BLaER1 treated with 17β-estradiol and CSF1 and Interleukin-3, amounts not matched to agents 10 nM and 100 nM (cell line): ENCODE results near the gene ST6GAL1.

Experiments
- H3K27ac ChIP-seq, 11 experiments: shearing (Covaris generic); formaldehyde crosslinking; 2 replicates each; pipeline ENCODE4 v1.8.1; 2022
- H3K27me3 ChIP-seq, 11 experiments: shearing (Covaris generic); formaldehyde crosslinking; 2 replicates each; pipeline ENCODE4 v1.8.1; 2022
- H3K36me3 ChIP-seq, 11 experiments: shearing (Covaris generic); formaldehyde crosslinking; 2 replicates each; pipeline ENCODE4 v1.8.1; 2022
- H3K4me1 ChIP-seq, 10 experiments: shearing (Covaris generic); formaldehyde crosslinking; 2 replicates each; pipeline ENCODE4 v1.8.1; 2022
- H3K4me2 ChIP-seq, 11 experiments: shearing (Covaris generic); formaldehyde crosslinking; 2 replicates each; pipeline ENCODE4 v1.8.1; 2022
- H3K4me3 ChIP-seq, 10 experiments: shearing (Covaris generic); formaldehyde crosslinking; 2 replicates each; pipeline ENCODE4 v1.8.1; 2022
- H3K9ac ChIP-seq, 11 experiments: shearing (Covaris generic); formaldehyde crosslinking; 2 replicates each; pipeline ENCODE4 v1.8.1; 2022
- H3K9me3 ChIP-seq, 11 experiments: shearing (Covaris generic); formaldehyde crosslinking; replicated peaks in 1 of 11; 2 replicates each; pipeline ENCODE4 v1.8.1; 2022
- H4K20me1 ChIP-seq, 11 experiments: shearing (Covaris generic); formaldehyde crosslinking; 2 replicates each; pipeline ENCODE4 v1.8.1; 2022
- Cebpa-rat ChIP-seq, 11 experiments: shearing (Covaris generic); IDR thresholded peaks; 2 replicates each; pipeline ENCODE4 v1.8.1; 2022

Gene ST6GAL1

GRCh38 chr3:186974824-186975313 lies 44.5 kb downstream of the ST6GAL1 start:
- TF ChIP-seq Cebpa-rat (IDR thresholded peaks at IDR 0.05): no peak
- Histone ChIP-seq H3K9me3 (no peaks in the 10 kb centered on the region), H3K9ac (no peak overlapping the region; a peak in 1 of 22 replicates), H3K4me1 (peaks cover 65 to 83% (median 76%) of the 10 kb centered on the region in 10 experiments), H3K27me3 (no peaks in the 10 kb centered on the region), H3K36me3 (peaks cover 61 to 87% (median 70%) of the 10 kb centered on the region in 11 experiments), H3K27ac (0 out of 22 replicates have a peak overlapping the region, but pooled peaks of 1 of the 11 experiments have one; percentile 59), H3K4me2 (peak overlapping the region; percentile 73 to 91 (median 86)), H3K4me3 (no peak overlapping the region), H4K20me1 (peaks cover 0 to 96% (median 33%) of the 10 kb centered on the region in 11 experiments; a peak in 13 of 22 replicates)

GRCh38 chr3:186975726-186976125 lies 45.4 kb downstream of the ST6GAL1 start:
- peak overlapping the region; percentile 73 to 91 (median 86) for H3K4me2 ChIP-seq
- peak overlapping the region in 4 of 11 experiments; percentile 16 to 65 (median 56); a peak in 5 of 22 replicates for H3K9ac ChIP-seq

GRCh38 chr3:186976837-186977750 lies 46.8 kb downstream of the ST6GAL1 start:
- H3K9ac ChIP-seq: peak overlapping the region; percentile 36 to 82 (median 65)

More at GRCh38 chr3:186975726-186976125, 45.4 kb downstream of the ST6GAL1 start:
- Histone ChIP-seq H4K20me1 (peaks cover 0 to 92% (median 33%) of the 10 kb centered on the region in 11 experiments; a peak in 13 of 22 replicates), H3K27me3 (no peaks in the 10 kb centered on the region), H3K4me3 (no peak overlapping the region), H3K9me3 (no peaks in the 10 kb centered on the region), H3K36me3 (peaks cover 61 to 87% (median 77%) of the 10 kb centered on the region in 11 experiments), H3K4me1 (peaks cover 64 to 78% (median 71%) of the 10 kb centered on the region in 10 experiments), H3K27ac (peak overlapping the region in 9 of 11 experiments; percentile 3 to 90 (median 59); a peak in 14 of 22 replicates)
- TF ChIP-seq Cebpa-rat (IDR thresholded peaks at IDR 0.05): no peak

GRCh38 chr3:186978712-186979111 lies 48.4 kb downstream of the ST6GAL1 start:
- Histone ChIP-seq H3K36me3 (peaks cover 61 to 87% (median 79%) of the 10 kb centered on the region in 11 experiments), H3K27me3 (no peaks in the 10 kb centered on the region), H3K4me1 (peaks cover 42 to 52% (median 48%) of the 10 kb centered on the region in 10 experiments), H3K9ac (no peak overlapping the region), H3K4me3 (no peak overlapping the region), H3K4me2 (0 out of 22 replicates have a peak overlapping the region, but pooled peaks of 2 of the 11 experiments have one; percentile 87 to 89), H3K9me3 (peaks cover 0 to 23% (median 6%) of the 10 kb centered on the region in 11 experiments; a peak in 9 of 22 replicates), H3K27ac (no peak overlapping the region), H4K20me1 (peaks cover 0 to 72% (median 26%) of the 10 kb centered on the region in 11 experiments; a peak in 13 of 22 replicates)
- no peak for TF ChIP-seq Cebpa-rat (IDR thresholded peaks at IDR 0.05)

More at GRCh38 chr3:186976837-186977750, 46.8 kb downstream of the ST6GAL1 start:
- peak overlapping the region in 7 of 10 experiments; percentile 1 to 21 (median 14); a peak in 5 of 20 replicates for H3K4me3 ChIP-seq
- no peaks in the 10 kb centered on the region for H3K27me3 ChIP-seq
- peaks cover 54 to 67% (median 64%) of the 10 kb centered on the region in 10 experiments for H3K4me1 ChIP-seq
- peak overlapping the region; percentile 73 to 91 (median 86) for H3K4me2 ChIP-seq
- H4K20me1 ChIP-seq: peaks cover 0 to 88% (median 33%) of the 10 kb centered on the region in 11 experiments; a peak in 13 of 22 replicates
- TF ChIP-seq Cebpa-rat (IDR thresholded peaks at IDR 0.05): no peak
- peaks cover 0 to 8% (median 0%) of the 10 kb centered on the region in 11 experiments; a peak in 2 of 22 replicates for H3K9me3 ChIP-seq
- H3K27ac ChIP-seq: peak overlapping the region; percentile 44 to 90 (median 71)
- peaks cover 61 to 87% (median 78%) of the 10 kb centered on the region in 11 experiments for H3K36me3 ChIP-seq

GRCh38 chr3:186979852-186980251 lies 49.5 kb downstream of the ST6GAL1 start:
- Histone ChIP-seq H4K20me1 (peaks cover 0 to 61% (median 22%) of the 10 kb centered on the region in 11 experiments; a peak in 12 of 22 replicates), H3K4me2 (no peak overlapping the region), H3K36me3 (peaks cover 65 to 82% (median 77%) of the 10 kb centered on the region in 11 experiments)

GRCh38 chr3:186980989-186981388 lies 50.7 kb downstream of the ST6GAL1 start:
- peaks cover 58 to 77% (median 69%) of the 10 kb centered on the region in 11 experiments for H3K36me3 ChIP-seq
- H3K9ac ChIP-seq: no peak overlapping the region
- H3K4me2 ChIP-seq: no peak overlapping the region
- H3K4me3 ChIP-seq: no peak overlapping the region
- no peak overlapping the region for H3K27ac ChIP-seq
- TF ChIP-seq Cebpa-rat (IDR thresholded peaks at IDR 0.05): no peak
- no peaks in the 10 kb centered on the region for H3K27me3 ChIP-seq
- peaks cover 0 to 49% (median 11%) of the 10 kb centered on the region in 11 experiments; a peak in 10 of 22 replicates for H4K20me1 ChIP-seq
- peaks cover 32 to 49% (median 43%) of the 10 kb centered on the region in 10 experiments for H3K4me1 ChIP-seq
- peaks cover 0 to 31% (median 13%) of the 10 kb centered on the region in 11 experiments; a peak in 12 of 22 replicates for H3K9me3 ChIP-seq

More at GRCh38 chr3:186979852-186980251, 49.5 kb downstream of the ST6GAL1 start:
- Histone ChIP-seq H3K9ac (no peak overlapping the region), H3K27ac (no peak overlapping the region), H3K9me3 (peaks cover 0 to 31% (median 13%) of the 10 kb centered on the region in 11 experiments; a peak in 12 of 22 replicates), H3K4me1 (peaks cover 32 to 49% (median 43%) of the 10 kb centered on the region in 10 experiments), H3K27me3 (no peaks in the 10 kb centered on the region), H3K4me3 (no peak overlapping the region)
- TF ChIP-seq Cebpa-rat (IDR thresholded peaks at IDR 0.05): no peak

GRCh38 chr3:186983659-186984058 lies 53.3 kb downstream of the ST6GAL1 start:
- Histone ChIP-seq H3K4me2 (peak overlapping the region in 5 of 11 experiments; percentile 2 to 31 (median 7); a peak in 5 of 22 replicates), H3K27ac (peak overlapping the region in 3 of 11 experiments; percentile 17 to 37 (median 29); a peak in 3 of 22 replicates), H3K4me3 (no peak overlapping the region), H3K9me3 (peaks cover 0 to 31% (median 13%) of the 10 kb centered on the region in 11 experiments; a peak in 12 of 22 replicates), H3K36me3 (peaks cover 53 to 88% (median 74%) of the 10 kb centered on the region in 11 experiments), H3K9ac (no peak overlapping the region), H3K4me1 (peaks cover 24 to 46% (median 32%) of the 10 kb centered on the region in 10 experiments), H4K20me1 (peaks cover 0 to 24% (median 0%) of the 10 kb centered on the region in 11 experiments; a peak in 5 of 22 replicates), H3K27me3 (no peaks in the 10 kb centered on the region)
- no peak for TF ChIP-seq Cebpa-rat (IDR thresholded peaks at IDR 0.05)

GRCh38 chr3:186984064-186984463 lies 53.7 kb downstream of the ST6GAL1 start:
- Histone ChIP-seq H4K20me1 (peaks cover 0 to 26% (median 0%) of the 10 kb centered on the region in 11 experiments; a peak in 4 of 22 replicates), H3K4me3 (no peak overlapping the region), H3K27ac (peak overlapping the region in 5 of 11 experiments; percentile 12 to 38 (median 34); a peak in 9 of 22 replicates), H3K36me3 (peaks cover 52 to 88% (median 73%) of the 10 kb centered on the region in 11 experiments), H3K4me1 (peaks cover 22 to 50% (median 32%) of the 10 kb centered on the region in 10 experiments), H3K9ac (no peak overlapping the region), H3K9me3 (peaks cover 0 to 31% (median 13%) of the 10 kb centered on the region in 11 experiments; a peak in 12 of 22 replicates), H3K4me2 (peak overlapping the region in 6 of 11 experiments; percentile 2 to 31 (median 10); a peak in 7 of 22 replicates), H3K27me3 (no peaks in the 10 kb centered on the region)
- TF ChIP-seq Cebpa-rat (IDR thresholded peaks at IDR 0.05): no peak
